K562 (cell line): Measurements from ENCODE around the gene AP2S1. TPM values are rescaled to one million over a fixed set of nuclear protein-coding genes. Genes with fewer than 3 reads are reported as not detected.

ENCODE experiments used
- ELF2 ChIP-seq: fragments of 250-450 bp; sonication (Bioruptor Pico); IDR thresholded peaks from 2 replicates; pipeline ENCODE4 v1.5.0; 2021; ENCODE audit warnings: mild to moderate bottlenecking
- EP300 ChIP-seq: IDR thresholded peaks from 2 replicates; pipeline ENCODE4 v1.6.1; 2012; ENCODE audit warnings: low read length, improper control_type of control experiment
- KDM2B ChIP-seq: fragments of 250-450 bp; sonication (Bioruptor Pico); IDR thresholded peaks from 2 replicates; pipeline ENCODE4 v1.8.0; 2021; ENCODE audit warnings: mild to moderate bottlenecking, moderate library complexity
- KLF6 ChIP-seq: fragments of 250-450 bp; sonication (Bioruptor Pico); IDR thresholded peaks from 2 replicates; pipeline ENCODE4 v1.4.0; 2020; ENCODE audit warnings: mild to moderate bottlenecking, moderate library complexity, borderline replicate concordance
- MCM5 ChIP-seq: fragments of 450-650 bp; IDR thresholded peaks from 2 replicates; pipeline ENCODE4 v1.6.1; 2016; ENCODE audit warnings: low read depth
- PCBP2 ChIP-seq: fragments of 200-400 bp; formaldehyde crosslinking; IDR thresholded peaks from 2 replicates; pipeline ENCODE4 v1.6.1; 2018; ENCODE audit warnings: low read length, low read depth, mild to moderate bottlenecking, moderate library complexity; ENCODE audit not compliant: poor library complexity, severe bottlenecking
- RFX5 ChIP-seq: IDR thresholded peaks from 2 replicates; pipeline ENCODE4 v1.6.1; 2011; ENCODE audit warnings: low read depth, mild to moderate bottlenecking, improper control_type of control experiment, low read length
- SUPT5H ChIP-seq: fragments of 450-650 bp; IDR thresholded peaks from 2 replicates; pipeline ENCODE4 v1.6.1; 2016
- TCF7 ChIP-seq: sonication (generic); IDR thresholded peaks from 2 replicates; pipeline ENCODE4 v1.6.1; 2016; ENCODE audit warnings: antibody characterized with exemption, borderline replicate concordance
- TEAD2 ChIP-seq: fragments of 450-650 bp; IDR thresholded peaks from 2 replicates; pipeline ENCODE4 v1.6.1; 2016; ENCODE audit warnings: missing genetic modification characterization, control low read depth, missing compliant biosample characterization
- TGIF2 ChIP-seq: sonication (generic); formaldehyde crosslinking; IDR thresholded peaks from 2 replicates; pipeline ENCODE4 v1.8.1; 2022; ENCODE audit warnings: mild to moderate bottlenecking, missing genetic modification reagents, moderate library complexity
- VEZF1 ChIP-seq: fragments of 200-800 bp; sonication (Bioruptor generic); IDR thresholded peaks from 2 replicates; pipeline ENCODE4 v1.6.1; 2017; ENCODE audit warnings: missing genetic modification characterization, missing compliant biosample characterization
- XRCC4 ChIP-seq: IDR thresholded peaks from one replicate; pipeline ENCODE4 v1.6.1; 2011; ENCODE audit not compliant: insufficient read depth, insufficient read length; ENCODE audit errors: extremely low read depth
- ZNF23 ChIP-seq: fragments of 250-450 bp; sonication (Bioruptor Pico); IDR thresholded peaks from 2 replicates; pipeline ENCODE4 v1.4.0; 2020; ENCODE audit warnings: mild to moderate bottlenecking
- ZNF764 ChIP-seq: fragments of 250-450 bp; sonication (Bioruptor Pico); IDR thresholded peaks from 2 replicates; pipeline ENCODE4 v1.4.0; 2020; ENCODE audit warnings: low read depth, mild to moderate bottlenecking, moderate library complexity
- polyA plus RNA-seq, 8 experiments: library from polyadenylated mRNA; depleted of rRNA in 4 of 8; stranded (reverse) in 5 of 8; unstranded in 3 of 8; fragments of >200 nt; fragmentation: Nextera tagmentation in 2 of 8; fragmentation: Illumina TruSeq in 1 of 8; extraction: Ambion mirVana in 2 of 8; extraction: Trizol in 1 of 8; gene quantifications; 2 replicates each; pipeline versions ENCODE4 v1.2.1 to v1.2.3, GENCODE V29; 2011 to 2014; ENCODE audit warnings: inconsistent platforms in 1 of 8, missing spikeins in 1 of 8
- total RNA-seq, 7 experiments: library from RNA; depleted of rRNA in 6 of 7; stranded (reverse); fragments of >200 nt in 6 of 7; fragmentation: Illumina TruSeq in 2 of 7; extraction: Trizol in 2 of 7; gene quantifications; 2 replicates each; pipeline versions ENCODE4 v1.2.1 to v1.2.3, GENCODE V29; 2011 to 2021; ENCODE audit warnings: low replicate concordance in 1 of 7
- TF ChIP-seq, protein P1 (sequence below): sonication (generic); formaldehyde crosslinking; IDR thresholded peaks from 2 replicates; pipeline ENCODE4 v1.8.1; 2023; ENCODE audit warnings: mild to moderate bottlenecking, missing genetic modification reagents
- TF ChIP-seq, protein P2 (sequence below): fragments of 450-650 bp; IDR thresholded peaks from 2 replicates; pipeline ENCODE4 v1.6.1; 2017; ENCODE audit warnings: antibody characterized with exemption, mild to moderate bottlenecking

AP2S1 gene
- total and polyA plus RNA-seq, 9 of the 15 experiments (the other 6 are each of a cell fraction or from before 2014, with no cell fraction given) = 32.4 to 294 (median 136) TPM

DNA sequence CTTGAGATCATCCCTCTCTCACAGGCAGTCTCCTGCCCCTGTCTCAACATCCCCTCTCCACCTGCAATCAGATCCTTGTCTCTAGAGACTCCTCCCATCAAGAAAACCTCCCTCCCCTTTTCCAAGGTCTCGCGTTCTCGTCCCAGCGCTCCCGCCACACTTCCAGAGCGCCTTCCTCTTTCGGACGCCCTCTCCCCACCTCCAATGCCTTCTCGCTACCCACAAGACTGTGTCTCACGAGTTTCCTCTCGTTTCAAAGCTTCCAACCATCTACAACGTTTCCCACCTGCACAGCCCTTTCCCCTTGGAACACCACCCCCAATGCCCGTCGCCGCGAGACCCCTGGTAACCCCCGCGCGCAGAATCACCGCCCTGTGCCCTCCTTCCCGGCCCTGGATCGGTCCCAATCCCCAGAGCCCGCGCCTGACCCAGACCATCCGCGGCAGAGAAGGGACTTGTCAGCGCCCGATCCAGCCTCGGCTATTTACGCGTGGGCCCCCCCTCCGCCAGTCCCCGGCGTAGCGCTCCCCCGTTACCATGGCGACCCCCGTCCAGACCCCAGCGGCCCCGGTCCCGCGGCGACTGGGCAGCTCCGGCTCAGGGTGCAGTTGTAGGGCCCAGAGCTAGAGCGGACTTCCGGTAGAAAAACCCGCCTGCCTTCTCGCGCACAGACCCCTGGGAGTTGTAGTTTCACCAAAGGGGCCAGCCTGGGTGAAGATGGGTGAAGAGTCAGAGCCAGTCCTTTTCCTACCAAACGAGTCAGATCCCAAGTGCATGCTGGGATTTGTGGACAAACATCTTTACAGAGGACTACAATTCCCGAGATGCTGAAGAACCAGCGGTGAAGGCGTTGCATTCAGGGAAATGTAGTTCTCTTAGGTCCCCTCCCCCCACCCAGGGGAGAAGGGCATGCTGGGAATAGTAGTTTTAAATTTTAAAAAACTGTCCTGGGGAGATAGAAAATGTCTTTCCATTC, at the start of gene AP2S1 (continued):
- TF ChIP-seq, protein P1, sequence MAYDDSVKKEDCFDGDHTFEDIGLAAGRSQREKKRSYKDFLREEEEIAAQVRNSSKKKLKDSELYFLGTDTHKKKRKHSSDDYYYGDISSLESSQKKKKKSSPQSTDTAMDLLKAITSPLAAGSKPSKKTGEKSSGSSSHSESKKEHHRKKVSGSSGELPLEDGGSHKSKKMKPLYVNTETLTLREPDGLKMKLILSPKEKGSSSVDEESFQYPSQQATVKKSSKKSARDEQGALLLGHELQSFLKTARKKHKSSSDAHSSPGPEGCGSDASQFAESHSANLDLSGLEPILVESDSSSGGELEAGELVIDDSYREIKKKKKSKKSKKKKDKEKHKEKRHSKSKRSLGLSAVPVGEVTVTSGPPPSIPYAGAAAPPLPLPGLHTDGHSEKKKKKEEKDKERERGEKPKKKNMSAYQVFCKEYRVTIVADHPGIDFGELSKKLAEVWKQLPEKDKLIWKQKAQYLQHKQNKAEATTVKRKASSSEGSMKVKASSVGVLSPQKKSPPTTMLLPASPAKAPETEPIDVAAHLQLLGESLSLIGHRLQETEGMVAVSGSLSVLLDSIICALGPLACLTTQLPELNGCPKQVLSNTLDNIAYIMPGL (CRISPR knock-in tag) = 0 out of 2 replicates have a peak, but pooled peaks have one; percentile 57
- no peak for TF ChIP-seq KDM2B (CRISPR knock-in tag)
- TF ChIP-seq ZNF764 = no peak
- TF ChIP-seq, protein P2, sequence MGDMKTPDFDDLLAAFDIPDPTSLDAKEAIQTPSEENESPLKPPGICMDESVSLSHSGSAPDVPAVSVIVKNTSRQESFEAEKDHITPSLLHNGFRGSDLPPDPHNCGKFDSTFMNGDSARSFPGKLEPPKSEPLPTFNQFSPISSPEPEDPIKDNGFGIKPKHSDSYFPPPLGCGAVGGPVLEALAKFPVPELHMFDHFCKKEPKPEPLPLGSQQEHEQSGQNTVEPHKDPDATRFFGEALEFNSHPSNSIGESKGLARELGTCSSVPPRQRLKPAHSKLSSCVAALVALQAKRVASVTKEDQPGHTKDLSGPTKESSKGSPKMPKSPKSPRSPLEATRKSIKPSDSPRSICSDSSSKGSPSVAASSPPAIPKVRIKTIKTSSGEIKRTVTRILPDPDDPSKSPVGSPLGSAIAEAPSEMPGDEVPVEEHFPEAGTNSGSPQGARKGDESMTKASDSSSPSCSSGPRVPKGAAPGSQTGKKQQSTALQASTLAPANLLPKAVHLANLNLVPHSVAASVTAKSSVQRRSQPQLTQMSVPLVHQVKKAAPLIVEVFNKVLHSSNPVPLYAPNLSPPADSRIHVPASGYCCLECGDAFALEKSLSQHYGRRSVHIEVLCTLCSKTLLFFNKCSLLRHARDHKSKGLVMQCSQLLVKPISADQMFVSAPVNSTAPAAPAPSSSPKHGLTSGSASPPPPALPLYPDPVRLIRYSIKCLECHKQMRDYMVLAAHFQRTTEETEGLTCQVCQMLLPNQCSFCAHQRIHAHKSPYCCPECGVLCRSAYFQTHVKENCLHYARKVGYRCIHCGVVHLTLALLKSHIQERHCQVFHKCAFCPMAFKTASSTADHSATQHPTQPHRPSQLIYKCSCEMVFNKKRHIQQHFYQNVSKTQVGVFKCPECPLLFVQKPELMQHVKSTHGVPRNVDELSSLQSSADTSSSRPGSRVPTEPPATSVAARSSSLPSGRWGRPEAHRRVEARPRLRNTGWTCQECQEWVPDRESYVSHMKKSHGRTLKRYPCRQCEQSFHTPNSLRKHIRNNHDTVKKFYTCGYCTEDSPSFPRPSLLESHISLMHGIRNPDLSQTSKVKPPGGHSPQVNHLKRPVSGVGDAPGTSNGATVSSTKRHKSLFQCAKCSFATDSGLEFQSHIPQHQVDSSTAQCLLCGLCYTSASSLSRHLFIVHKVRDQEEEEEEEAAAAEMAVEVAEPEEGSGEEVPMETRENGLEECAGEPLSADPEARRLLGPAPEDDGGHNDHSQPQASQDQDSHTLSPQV = peak; percentile 99
- peak; percentile 84 for TF ChIP-seq SUPT5H
- no peak for TF ChIP-seq RFX5
- TF ChIP-seq KLF6 (CRISPR knock-in tag) = peak; percentile 86; the same call in 1 of the 2 replicates
- TF ChIP-seq PCBP2 = no peak
- no peak for TF ChIP-seq TGIF2
- TF ChIP-seq ELF2 (CRISPR knock-in tag) = peak; percentile 18; the same call in 1 of the 2 replicates
- no peak for TF ChIP-seq ZNF23
- no peak for TF ChIP-seq EP300
- no peak; the same call in 1 of the 2 replicates for TF ChIP-seq TEAD2 (tag)
- no peak for TF ChIP-seq TCF7
- TF ChIP-seq XRCC4 = no peak
- TF ChIP-seq VEZF1 (CRISPR knock-in tag) = peak; percentile 88
- no peak for TF ChIP-seq MCM5
